GM19397 (cell line): ENCODE data around the gene TBC1D10B.
A peak's percentile ranks its signal among the peaks of the same experiment; 100 is the strongest.
"Not testable (repeated sequence)": the region's sequence is repeated elsewhere in the genome, so short reads cannot be mapped to it uniquely, and the experiment has no call there.

ENCODE experiments used
- ATAC-seq: cut with Tn5 transposase; IDR thresholded peaks from one replicate; pipeline ENCODE4 v1.9.1; 2021; ENCODE audit warnings: mild to moderate bottlenecking, moderate library complexity; ENCODE audit not compliant: unreplicated experiment

TBC1D10B gene

GRCh38 chr16:30356401-30357084 is 13.8 kb downstream of the TBC1D10B start:
- no peak for ATAC-seq

GRCh38 chr16:30355954-30356308 is 14.4 kb downstream of the TBC1D10B start:
- no peak for ATAC-seq

GRCh38 chr16:30355144-30355953 is 14.9 kb downstream of the TBC1D10B start, which contains the start of gene CD2BP2:
TSS of gene CD2BP2 (minus strand) at chr16:30355308. CDS start at chr16:30354681, 627 bp downstream.
- ATAC-seq, result peak; percentile 59

- ATAC-seq, result no peak
Observed at GRCh38 chr16:30354423-30355143, 15.7 kb downstream of the TBC1D10B start.

- no peak for ATAC-seq
Observed at GRCh38 chr16:30353438-30354129, 16.7 kb downstream of the TBC1D10B start.

GRCh38 chr16:30352488-30353401 is 17.5 kb downstream of the TBC1D10B start:
- ATAC-seq, result no peak

GRCh38 chr16:30351586-30352419 is 18.5 kb downstream of the TBC1D10B start:
- ATAC-seq, result no peak

GRCh38 chr16:30351001-30351441 is 19.3 kb downstream of the TBC1D10B start:
- no peak for ATAC-seq

GRCh38 chr16:30350134-30350871 is 20.0 kb downstream of the TBC1D10B start:
- no peak for ATAC-seq

- ATAC-seq, result peak; percentile 44
Observed at GRCh38 chr16:30349675-30350074, 20.6 kb downstream of the TBC1D10B start.

- no peak for ATAC-seq
Observed at GRCh38 chr16:30348929-30349328, 21.4 kb downstream of the TBC1D10B start.

GRCh38 chr16:30348113-30348512 is 22.2 kb downstream of the TBC1D10B start:
- ATAC-seq, result no peak

GRCh38 chr16:30346286-30346685 is 24.0 kb downstream of the TBC1D10B start:
- no peak for ATAC-seq

- ATAC-seq, result not testable (repeated sequence)
Observed at GRCh38 chr16:30343491-30343820, 26.8 kb downstream of the TBC1D10B start.

GRCh38 chr16:30342751-30343490 is 27.4 kb downstream of the TBC1D10B start:
- no peak for ATAC-seq

- ATAC-seq, result not testable (repeated sequence)
Observed at GRCh38 chr16:30341971-30342370, 28.3 kb downstream of the TBC1D10B start.

GRCh38 chr16:30340621-30341020 is 29.7 kb downstream of the TBC1D10B start:
- ATAC-seq, result no peak

- ATAC-seq, result not testable (repeated sequence)
Observed at GRCh38 chr16:30338715-30339114, 31.6 kb downstream of the TBC1D10B start.
